ENCODE measurements around the gene DST. TPM values are rescaled to one million over a fixed set of nuclear protein-coding genes. Genes with fewer than 3 reads are reported as not detected.
A peak's percentile ranks its signal among the peaks of the same experiment; 100 is the strongest.

The DST gene
- total RNA-seq, 4 donors from 2014 or later, result 331 to 417 (median 368) TPM

DNA sequence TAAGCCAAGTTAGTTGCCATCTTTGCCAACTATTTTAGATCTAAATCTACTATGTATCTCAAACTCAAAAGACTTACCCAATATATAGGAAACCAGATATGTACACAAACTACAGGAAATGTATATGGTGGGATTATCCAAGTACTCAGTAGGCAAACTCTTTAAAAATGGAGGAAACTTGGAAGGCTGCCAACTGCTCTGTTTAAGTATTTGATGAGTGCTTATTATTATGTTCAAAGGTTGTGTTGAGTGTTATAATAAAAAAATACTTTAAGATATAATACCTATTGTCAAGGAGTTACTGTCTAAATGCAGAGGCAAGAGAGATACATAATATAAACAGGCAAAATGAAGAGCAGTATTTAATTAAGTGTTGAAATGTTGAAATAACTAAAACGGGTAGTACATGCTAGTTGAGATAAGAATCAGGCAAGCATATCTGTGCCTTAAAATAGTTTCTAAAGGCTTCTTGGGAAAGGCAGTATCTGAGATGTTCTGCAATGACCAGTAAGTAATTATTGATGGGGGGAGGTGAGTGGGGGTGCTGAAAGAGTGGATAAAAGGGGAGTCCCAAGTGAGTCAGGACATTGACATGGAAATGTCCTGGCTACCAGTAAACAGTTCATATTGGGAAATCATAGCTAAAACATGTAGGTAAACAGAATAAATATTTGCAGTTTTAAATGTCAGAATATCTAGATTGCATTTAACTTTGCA is 6.5 kb upstream of the DST start:
- Histone ChIP-seq H3K27ac (peak overlapping the region in 2 of 4 donors; percentile 21 to 29), H3K9me3 (no peaks in the 10 kb centered on the region), H3K4me3 (no peak overlapping the region), H3K4me1 (peaks cover 0 to 52% (median 11%) of the 10 kb centered on the region in 4 donors), H3K36me3 (peaks cover 0 to 26% (median 4%) of the 10 kb centered on the region in 3 donors), H3K27me3 (no peaks in the 10 kb centered on the region)
- no peak for DNase-seq (ENCODE audit: low spot score in 2 of 2)
- 50 to 57% methylated on average over 1 of the region's 1 CpG for WGBS, 2 donors
- TF ChIP-seq, protein P1, sequence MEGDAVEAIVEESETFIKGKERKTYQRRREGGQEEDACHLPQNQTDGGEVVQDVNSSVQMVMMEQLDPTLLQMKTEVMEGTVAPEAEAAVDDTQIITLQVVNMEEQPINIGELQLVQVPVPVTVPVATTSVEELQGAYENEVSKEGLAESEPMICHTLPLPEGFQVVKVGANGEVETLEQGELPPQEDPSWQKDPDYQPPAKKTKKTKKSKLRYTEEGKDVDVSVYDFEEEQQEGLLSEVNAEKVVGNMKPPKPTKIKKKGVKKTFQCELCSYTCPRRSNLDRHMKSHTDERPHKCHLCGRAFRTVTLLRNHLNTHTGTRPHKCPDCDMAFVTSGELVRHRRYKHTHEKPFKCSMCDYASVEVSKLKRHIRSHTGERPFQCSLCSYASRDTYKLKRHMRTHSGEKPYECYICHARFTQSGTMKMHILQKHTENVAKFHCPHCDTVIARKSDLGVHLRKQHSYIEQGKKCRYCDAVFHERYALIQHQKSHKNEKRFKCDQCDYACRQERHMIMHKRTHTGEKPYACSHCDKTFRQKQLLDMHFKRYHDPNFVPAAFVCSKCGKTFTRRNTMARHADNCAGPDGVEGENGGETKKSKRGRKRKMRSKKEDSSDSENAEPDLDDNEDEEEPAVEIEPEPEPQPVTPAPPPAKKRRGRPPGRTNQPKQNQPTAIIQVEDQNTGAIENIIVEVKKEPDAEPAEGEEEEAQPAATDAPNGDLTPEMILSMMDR (IDR thresholded peaks at IDR 0.05), result no peak
- TF ChIP-seq EP300 (IDR thresholded peaks at IDR 0.05) (no peak), POLR2A (IDR thresholded peaks at IDR 0.05) (no peak)

DNA sequence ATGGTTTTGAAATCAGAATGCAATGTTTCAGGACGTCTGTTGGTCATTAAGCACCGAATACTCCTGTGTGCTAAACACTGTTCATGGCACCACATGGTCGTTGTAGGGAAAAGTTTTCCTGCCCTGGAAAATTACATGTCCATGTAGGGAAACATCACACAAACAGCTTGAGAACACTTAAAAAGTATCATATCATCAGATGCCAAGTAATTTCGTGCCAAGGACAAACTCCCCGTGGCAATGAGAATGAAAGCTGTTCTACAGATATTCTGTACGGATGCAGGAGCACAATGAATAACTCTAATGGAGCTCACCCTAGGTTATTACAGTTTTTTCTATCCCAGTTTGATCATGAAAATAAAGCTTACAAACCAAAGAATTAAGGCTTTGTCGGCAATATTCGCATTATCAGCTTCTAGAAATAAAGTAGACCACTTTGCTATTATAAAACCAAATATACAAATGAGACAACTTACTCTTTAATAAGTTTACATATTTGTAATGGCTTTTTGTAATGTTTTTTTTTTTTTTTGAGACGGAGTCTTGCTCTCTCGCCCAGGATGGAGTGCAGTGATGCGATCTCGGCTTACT is 4.6 kb upstream of the DST start:
- Histone ChIP-seq H3K9me3 (no peaks in the 10 kb centered on the region), H3K27ac (peak overlapping the region in 2 of 4 donors; percentile 36 to 38), H3K27me3 (no peaks in the 10 kb centered on the region), H3K4me1 (peaks cover 0 to 50% (median 7%) of the 10 kb centered on the region in 4 donors), H3K4me3 (no peak overlapping the region), H3K36me3 (peaks cover 0 to 26% (median 4%) of the 10 kb centered on the region in 3 donors)
- 67 to 71% methylated on average over 12 of the region's 12 CpGs for WGBS, 2 donors
- DNase-seq (ENCODE audit: low spot score in 2 of 2), result no peak
- TF ChIP-seq POLR2A (IDR thresholded peaks at IDR 0.05), result no peak
- TF ChIP-seq, protein P1 (IDR thresholded peaks at IDR 0.05), result no peak

- Histone ChIP-seq H3K27ac (peak overlapping the region in 1 of 4 donors; percentile 7), H3K4me3 (no peak overlapping the region), H3K36me3 (peaks cover 0 to 48% (median 4%) of the 10 kb centered on the region in 3 donors), H3K4me1 (peaks cover 0 to 32% (median 0%) of the 10 kb centered on the region in 4 donors), H3K27me3 (no peaks in the 10 kb centered on the region), H3K9me3 (no peaks in the 10 kb centered on the region)
- TF ChIP-seq EP300 (IDR thresholded peaks at IDR 0.05) (no peak), POLR2A (IDR thresholded peaks at IDR 0.05) (no peak)
- TF ChIP-seq, protein P1 (IDR thresholded peaks at IDR 0.05), result no peak
- no peak for DNase-seq (ENCODE audit: low spot score in 2 of 2)
- WGBS, 2 donors, result 85 to 88% methylated on average over 5 of the region's 5 CpGs
Measured at GRCh38 chr6:56644366-56644765, 1.7 kb upstream of the DST start.

DNA sequence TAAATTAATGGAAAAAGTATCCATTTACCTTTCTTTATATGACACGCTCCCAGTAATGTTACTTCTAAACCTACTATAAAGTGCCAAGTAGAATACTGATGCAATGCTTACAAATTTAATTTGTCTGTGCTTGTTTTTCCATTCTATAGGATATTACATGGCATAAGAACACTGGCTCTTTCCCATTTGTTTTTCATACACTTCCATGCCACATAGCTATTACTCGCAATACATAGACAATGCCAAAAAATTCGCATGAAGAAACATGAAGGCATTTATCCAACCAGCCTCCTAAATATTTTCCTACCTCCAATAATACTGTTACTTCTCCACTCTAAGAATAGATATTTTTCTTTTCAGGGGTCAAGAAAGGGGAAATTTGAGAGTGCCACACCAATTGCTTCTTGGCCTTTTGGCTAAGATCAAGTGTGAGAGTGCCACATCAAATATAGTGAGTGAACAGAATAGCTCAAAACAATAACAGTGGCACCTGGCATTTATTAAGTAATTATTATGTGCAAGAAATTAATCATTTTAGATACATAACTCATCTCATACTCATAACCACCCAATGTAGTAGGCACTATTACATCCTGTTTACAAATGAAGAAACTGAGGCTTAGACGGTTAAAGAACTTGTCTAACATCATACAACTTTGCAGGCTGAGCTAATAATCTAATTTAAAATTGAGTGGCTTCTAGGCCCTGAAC is 845 bp upstream of the DST start:
- Histone ChIP-seq H3K27ac (peak overlapping the region in 2 of 4 donors; percentile 6 to 62), H3K27me3 (no peaks in the 10 kb centered on the region), H3K9me3 (no peaks in the 10 kb centered on the region), H3K4me3 (no peak overlapping the region), H3K4me1 (peaks cover 0 to 31% (median 0%) of the 10 kb centered on the region in 4 donors), H3K36me3 (peaks cover 0 to 48% (median 4%) of the 10 kb centered on the region in 3 donors)
- no peak for DNase-seq (ENCODE audit: low spot score in 2 of 2)
- WGBS, 2 donors, result 85% methylated on average over 4 of the region's 4 CpGs
- TF ChIP-seq POLR2A (IDR thresholded peaks at IDR 0.05), result no peak

DNA sequence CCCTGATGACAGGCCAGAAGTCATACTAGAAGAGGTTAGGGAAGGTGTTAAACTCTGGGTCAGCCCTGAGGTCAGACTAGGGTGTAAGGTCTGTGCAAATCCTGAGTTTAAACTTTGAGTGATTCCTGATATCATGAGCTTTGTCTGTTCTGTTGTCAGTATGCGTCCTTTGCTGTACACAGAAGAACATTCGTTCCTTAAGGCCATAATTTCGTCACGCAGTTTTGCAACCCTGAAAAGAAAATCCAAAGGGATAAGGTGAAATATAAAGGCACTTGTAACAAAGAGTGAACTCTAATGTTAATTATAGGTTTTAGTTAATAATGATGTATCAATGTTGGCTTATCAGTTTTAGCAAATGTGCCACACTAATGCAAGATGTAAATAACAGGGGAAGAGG is 2.3 kb downstream of the DST start:
- no peak overlapping the region for H3K27ac ChIP-seq
- H3K36me3 ChIP-seq, result peaks cover 0 to 47% (median 4%) of the 10 kb centered on the region in 3 donors
- H3K4me3 ChIP-seq, result no peak overlapping the region
- no peak for DNase-seq (ENCODE audit: low spot score in 2 of 2)
- H3K9me3 ChIP-seq, result no peaks in the 10 kb centered on the region
- H3K27me3 ChIP-seq, result no peaks in the 10 kb centered on the region
- TF ChIP-seq, protein P1 (IDR thresholded peaks at IDR 0.05), result no peak
- no peak for TF ChIP-seq POLR2A (IDR thresholded peaks at IDR 0.05)
- no peak for TF ChIP-seq EP300 (IDR thresholded peaks at IDR 0.05)
- peaks cover 0 to 27% (median 0%) of the 10 kb centered on the region in 4 donors for H3K4me1 ChIP-seq
- 90 to 91% methylated on average over 4 of the region's 4 CpGs for WGBS, 2 donors

Data from tibial nerve (tissue), 4 donors.